OCI-LY3 (cell line): Measurements from ENCODE around the gene MIR17HG.

Experiments
- CTCF ChIP-seq: fragments of 200-600, 300-600 bp; sonication (generic); IDR thresholded peaks from 2 replicates; pipeline ENCODE4 v1.5.1; 2014; ENCODE audit warnings: antibody characterized with exemption, low read length, low read depth
- EZH2phosphoT487 ChIP-seq: fragments of 200-600 bp; shearing (Covaris generic); IDR thresholded peaks from 2 replicates; pipeline ENCODE4 v1.6.1; 2018; ENCODE audit warnings: antibody characterized with exemption, mixed run types, low read depth

DNA sequence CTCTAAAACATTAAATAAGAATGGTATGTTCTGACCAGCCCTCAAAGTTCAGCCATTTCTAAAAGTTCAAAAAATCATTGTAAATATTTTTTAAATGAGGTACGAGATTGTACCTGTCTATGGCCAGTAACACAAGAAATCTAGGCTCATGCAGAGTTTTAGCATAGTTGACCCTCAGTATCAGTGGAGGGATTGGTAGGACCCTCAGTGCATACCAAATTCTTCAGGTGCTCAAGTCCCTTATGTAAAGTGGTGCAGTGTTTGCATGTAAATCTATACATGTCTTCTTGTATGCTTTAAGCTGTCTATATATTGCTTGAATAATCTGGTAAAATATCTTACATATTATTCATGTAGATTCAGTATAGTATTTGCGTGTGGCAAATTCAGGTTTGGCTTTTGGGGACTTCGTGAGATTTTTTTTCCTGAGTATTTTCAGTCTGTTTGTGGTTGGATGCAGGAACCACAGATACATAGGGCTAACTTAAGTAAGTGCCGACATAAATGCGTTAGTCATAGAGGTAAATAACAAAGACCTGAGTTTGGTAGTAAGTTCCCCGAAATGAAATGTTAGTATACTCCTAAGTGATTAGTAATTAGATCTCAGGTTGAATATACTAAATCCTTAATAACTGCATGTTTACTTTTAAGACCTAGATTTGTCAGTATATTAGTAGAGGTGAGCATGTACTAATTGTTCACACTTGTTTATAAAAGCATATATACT, 7.8 kb downstream of the MIR17HG start:
- TF ChIP-seq CTCF (no peak), EZH2phosphoT487 (no peak)
